Endometrial microvascular endothelial cells (primary cell): Measurements from ENCODE around the gene SUPT3H. TPM values are rescaled to one million over a fixed set of nuclear protein-coding genes. Genes with fewer than 3 reads are reported as not detected.

Experiments
- in situ Hi-C: cut with HindIII; loops from 2 replicates; pipeline ENCODE4 v1.10.0; 2017; ENCODE audit warnings: low sequenced_read_pairs, low pct_unique_long_range_greater_than_20kb; ENCODE audit errors: inconsistent ontology term
- total RNA-seq: library from RNA; depleted of rRNA; stranded (reverse); fragments of >200 nt; gene quantifications from one replicate; pipeline ENCODE4 v1.2.3, GENCODE V29; 2015; ENCODE audit errors: inconsistent ontology term

The SUPT3H gene
- total RNA-seq, 1 donor from 2014 or later, result 6.6 TPM

GRCh38 chr6:44805238-44805846, 572.4 kb downstream of the SUPT3H start:
- in situ Hi-C loops, result no loop called here

- in situ Hi-C loops, result no loop called here
Observed at GRCh38 chr6:44804546-44805159, 573.1 kb downstream of the SUPT3H start.

GRCh38 chr6:44804016-44804415, 573.7 kb downstream of the SUPT3H start:
- in situ Hi-C loops, result no loop called here

GRCh38 chr6:44800784-44801592, 576.7 kb downstream of the SUPT3H start:
- in situ Hi-C loops, result no loop called here

GRCh38 chr6:44800171-44800783, 577.5 kb downstream of the SUPT3H start:
- in situ Hi-C loops, result no loop called here

- in situ Hi-C loops, result no loop called here
Observed at GRCh38 chr6:44797746-44798145, 580.0 kb downstream of the SUPT3H start.

GRCh38 chr6:44795326-44795725, 582.4 kb downstream of the SUPT3H start:
- in situ Hi-C loops, result no loop called here

- in situ Hi-C loops, result no loop called here
Observed at GRCh38 chr6:44789806-44790205, 587.9 kb downstream of the SUPT3H start.

GRCh38 chr6:44789061-44789460, 588.7 kb downstream of the SUPT3H start:
- in situ Hi-C loops, result no loop called here

- in situ Hi-C loops, result no loop called here
Observed at GRCh38 chr6:44788387-44788981, 589.2 kb downstream of the SUPT3H start.

- in situ Hi-C loops, result no loop called here
Observed at GRCh38 chr6:44787254-44787834, 590.4 kb downstream of the SUPT3H start.

GRCh38 chr6:44785130-44785529, 592.6 kb downstream of the SUPT3H start:
- in situ Hi-C loops, result no loop called here

- in situ Hi-C loops, result no loop called here
Observed at GRCh38 chr6:44784195-44784594, 593.5 kb downstream of the SUPT3H start.

GRCh38 chr6:44782892-44783291, 594.8 kb downstream of the SUPT3H start:
- in situ Hi-C loops, result no loop called here

GRCh38 chr6:44781912-44782597, 595.7 kb downstream of the SUPT3H start:
- in situ Hi-C loops, result no loop called here

GRCh38 chr6:44780161-44780560, 597.6 kb downstream of the SUPT3H start:
- in situ Hi-C loops, result no loop called here

GRCh38 chr6:44779130-44779826, 598.5 kb downstream of the SUPT3H start:
- in situ Hi-C loops, result no loop called here
